ENCODE data around the gene TESK1.

The TESK1 gene

GRCh38 chr9:35649431-35650340, 44.6 kb downstream of the TESK1 start:
- H3K4me1 ChIP-seq (ENCODE audit: control insufficient read depth, insufficient read depth, low read length, unreplicated experiment), result peaks cover 54% of the 10 kb centered on the region
- peak overlapping the region; percentile 9 for H2AFZ ChIP-seq (ENCODE audit: low read length, unreplicated experiment)
- no peaks in the 10 kb centered on the region for H3K27me3 ChIP-seq (ENCODE audit: insufficient read depth, low read length)
- no peaks in the 10 kb centered on the region for H3K36me3 ChIP-seq (ENCODE audit: insufficient read depth, low read length)
- peak overlapping the region; percentile 4; the same call in 1 of the 2 replicates for H3K27ac ChIP-seq (ENCODE audit: low read depth, low read length)
- H3K79me2 ChIP-seq (ENCODE audit: control insufficient read depth, insufficient read depth, low read length, unreplicated experiment), result no peaks in the 10 kb centered on the region
- no peak overlapping the region for H3K4me3 ChIP-seq (ENCODE audit: low read depth, low read length)

GRCh38 chr9:35650341-35651158, 45.5 kb downstream of the TESK1 start, which contains the start of gene SIT1:
SIT1 (minus strand) TSS chr9:35650931; CDS start chr9:35650853, 78 bp downstream.
- Histone ChIP-seq H3K4me1 (ENCODE audit: control insufficient read depth, insufficient read depth, low read length, unreplicated experiment) (peaks cover 50% of the 10 kb centered on the region), H3K79me2 (ENCODE audit: control insufficient read depth, insufficient read depth, low read length, unreplicated experiment) (no peaks in the 10 kb centered on the region), H3K36me3 (ENCODE audit: insufficient read depth, low read length) (no peaks in the 10 kb centered on the region), H2AFZ (ENCODE audit: low read length, unreplicated experiment) (peak within 1 kb of the TSS; percentile 9), H3K27ac (ENCODE audit: low read depth, low read length) (peak within 1 kb of the TSS; percentile 4; the same call in 1 of the 2 replicates), H3K4me3 (ENCODE audit: low read depth, low read length) (no peak within 1 kb of the TSS), H3K27me3 (ENCODE audit: insufficient read depth, low read length) (no peaks in the 10 kb centered on the region)

GRCh38 chr9:35651956-35652828, 47.1 kb downstream of the TESK1 start:
- H3K27ac ChIP-seq (ENCODE audit: low read depth, low read length), result peak overlapping the region; percentile 70
- H2AFZ ChIP-seq (ENCODE audit: low read length, unreplicated experiment), result no peak overlapping the region
- H3K4me1 ChIP-seq (ENCODE audit: control insufficient read depth, insufficient read depth, low read length, unreplicated experiment), result peaks cover 43% of the 10 kb centered on the region
- H3K4me3 ChIP-seq (ENCODE audit: low read depth, low read length), result no peak overlapping the region
- no peaks in the 10 kb centered on the region for H3K36me3 ChIP-seq (ENCODE audit: insufficient read depth, low read length)
- H3K27me3 ChIP-seq (ENCODE audit: insufficient read depth, low read length), result no peaks in the 10 kb centered on the region
- no peaks in the 10 kb centered on the region for H3K79me2 ChIP-seq (ENCODE audit: control insufficient read depth, insufficient read depth, low read length, unreplicated experiment)

- Histone ChIP-seq H3K36me3 (ENCODE audit: insufficient read depth, low read length) (no peaks in the 10 kb centered on the region), H3K27ac (ENCODE audit: low read depth, low read length) (peak overlapping the region; percentile 70), H3K79me2 (ENCODE audit: control insufficient read depth, insufficient read depth, low read length, unreplicated experiment) (no peaks in the 10 kb centered on the region), H3K4me3 (ENCODE audit: low read depth, low read length) (no peak overlapping the region), H2AFZ (ENCODE audit: low read length, unreplicated experiment) (no peak overlapping the region), H3K27me3 (ENCODE audit: insufficient read depth, low read length) (no peaks in the 10 kb centered on the region), H3K4me1 (ENCODE audit: control insufficient read depth, insufficient read depth, low read length, unreplicated experiment) (peaks cover 42% of the 10 kb centered on the region)
Observed at GRCh38 chr9:35652829-35653209, 47.8 kb downstream of the TESK1 start.

- Histone ChIP-seq H3K4me3 (ENCODE audit: low read depth, low read length) (no peak overlapping the region), H3K27ac (ENCODE audit: low read depth, low read length) (no peak overlapping the region), H3K79me2 (ENCODE audit: control insufficient read depth, insufficient read depth, low read length, unreplicated experiment) (no peaks in the 10 kb centered on the region), H3K36me3 (ENCODE audit: insufficient read depth, low read length) (no peaks in the 10 kb centered on the region), H3K4me1 (ENCODE audit: control insufficient read depth, insufficient read depth, low read length, unreplicated experiment) (peaks cover 37% of the 10 kb centered on the region), H2AFZ (ENCODE audit: low read length, unreplicated experiment) (no peak overlapping the region), H3K27me3 (ENCODE audit: insufficient read depth, low read length) (no peaks in the 10 kb centered on the region)
Observed at GRCh38 chr9:35653611-35654010, 48.5 kb downstream of the TESK1 start.

- no peaks in the 10 kb centered on the region for H3K27me3 ChIP-seq (ENCODE audit: insufficient read depth, low read length)
- H2AFZ ChIP-seq (ENCODE audit: low read length, unreplicated experiment), result no peak overlapping the region
- peaks cover 14% of the 10 kb centered on the region for H3K79me2 ChIP-seq (ENCODE audit: control insufficient read depth, insufficient read depth, low read length, unreplicated experiment)
- H3K4me3 ChIP-seq (ENCODE audit: low read depth, low read length), result no peak overlapping the region
- no peak overlapping the region for H3K27ac ChIP-seq (ENCODE audit: low read depth, low read length)
- H3K36me3 ChIP-seq (ENCODE audit: insufficient read depth, low read length), result 0 out of 2 replicates have a peak, but pooled peaks cover 6% of the 10 kb centered on the region
- peaks cover 43% of the 10 kb centered on the region for H3K4me1 ChIP-seq (ENCODE audit: control insufficient read depth, insufficient read depth, low read length, unreplicated experiment)
Observed at GRCh38 chr9:35656348-35656747, 51.3 kb downstream of the TESK1 start.

- 0 out of 2 replicates have a peak, but pooled peaks cover 6% of the 10 kb centered on the region for H3K36me3 ChIP-seq (ENCODE audit: insufficient read depth, low read length)
- H3K27me3 ChIP-seq (ENCODE audit: insufficient read depth, low read length), result no peaks in the 10 kb centered on the region
- H2AFZ ChIP-seq (ENCODE audit: low read length, unreplicated experiment), result no peak overlapping the region
- peaks cover 44% of the 10 kb centered on the region for H3K4me1 ChIP-seq (ENCODE audit: control insufficient read depth, insufficient read depth, low read length, unreplicated experiment)
- peak overlapping the region; percentile 71 for H3K4me3 ChIP-seq (ENCODE audit: low read depth, low read length)
- H3K27ac ChIP-seq (ENCODE audit: low read depth, low read length), result peak overlapping the region; percentile 99
- peaks cover 15% of the 10 kb centered on the region for H3K79me2 ChIP-seq (ENCODE audit: control insufficient read depth, insufficient read depth, low read length, unreplicated experiment)
Observed at GRCh38 chr9:35656831-35657545, 51.9 kb downstream of the TESK1 start.

- Histone ChIP-seq H3K4me1 (ENCODE audit: control insufficient read depth, insufficient read depth, low read length, unreplicated experiment) (peaks cover 46% of the 10 kb centered on the region), H3K27me3 (ENCODE audit: insufficient read depth, low read length) (no peaks in the 10 kb centered on the region), H3K79me2 (ENCODE audit: control insufficient read depth, insufficient read depth, low read length, unreplicated experiment) (peaks cover 15% of the 10 kb centered on the region), H2AFZ (ENCODE audit: low read length, unreplicated experiment) (peak within 1 kb of the TSS; percentile 59), H3K36me3 (ENCODE audit: insufficient read depth, low read length) (0 out of 2 replicates have a peak, but pooled peaks cover 6% of the 10 kb centered on the region), H3K4me3 (ENCODE audit: low read depth, low read length) (peak within 1 kb of the TSS; percentile 87), H3K27ac (ENCODE audit: low read depth, low read length) (peak within 1 kb of the TSS; percentile 99)
Observed at GRCh38 chr9:35657546-35658136, 52.6 kb downstream of the TESK1 start, which contains the start of gene RMRP. RMRP (minus strand) TSS chr9:35658019.

GRCh38 chr9:35658137-35658967, 53.3 kb downstream of the TESK1 start, which contains the start of gene CCDC107:
CCDC107 (plus strand) TSS chr9:35658292; CDS start chr9:35658380, 88 bp downstream.
- H2AFZ ChIP-seq (ENCODE audit: low read length, unreplicated experiment), result peak within 1 kb of the TSS; percentile 59
- H3K27me3 ChIP-seq (ENCODE audit: insufficient read depth, low read length), result no peaks in the 10 kb centered on the region
- peak within 1 kb of the TSS; percentile 87 for H3K4me3 ChIP-seq (ENCODE audit: low read depth, low read length)
- H3K4me1 ChIP-seq (ENCODE audit: control insufficient read depth, insufficient read depth, low read length, unreplicated experiment), result peaks cover 45% of the 10 kb centered on the region
- H3K36me3 ChIP-seq (ENCODE audit: insufficient read depth, low read length), result 0 out of 2 replicates have a peak, but pooled peaks cover 6% of the 10 kb centered on the region
- H3K79me2 ChIP-seq (ENCODE audit: control insufficient read depth, insufficient read depth, low read length, unreplicated experiment), result peaks cover 19% of the 10 kb centered on the region
- H3K27ac ChIP-seq (ENCODE audit: low read depth, low read length), result peak within 1 kb of the TSS; percentile 99
